Right lobe of liver (tissue), 6 donors: ENCODE measurements around the gene LCMT1. TPM values are rescaled to one million over a fixed set of nuclear protein-coding genes. Genes with fewer than 3 reads are reported as not detected.
A peak's percentile ranks its signal among the peaks of the same experiment; 100 is the strongest.
"Not testable (repeated sequence)": the region's sequence is repeated elsewhere in the genome, so short reads cannot be mapped to it uniquely, and the experiment has no call there.

Source experiments
- ATAC-seq, 4 donors: fragments of 200-7000 bp; cut with Tn5 transposase; one replicate each; pipeline ENCODE4 v1.9.1; 2020; ENCODE audit warnings: mild to moderate bottlenecking in 4 of 4, moderate library complexity in 4 of 4
- DNase-seq, 3 donors: peaks; one replicate each; pipeline ENCODE4 v3.0.0-alpha.2; 2020
- H3K27ac ChIP-seq, 3 donors: fragments of 200-600 bp; one replicate each; pipeline ENCODE4 v1.8.0; 2022
- H3K27me3 ChIP-seq, 2 donors: fragments of 200-600 bp; one replicate each; pipeline ENCODE4 v1.8.0; 2022
- H3K36me3 ChIP-seq, 4 donors: fragments of 200-600 bp; sonication (generic) in 1 of 4; one replicate each; pipeline versions ENCODE4 v1.5.1 to v1.8.0; 2017 to 2022; ENCODE audit warnings: control low read depth in 1 of 4
- H3K4me1 ChIP-seq, 4 donors: fragments of 200-600 bp; sonication (generic) in 1 of 4; one replicate each; pipeline versions ENCODE4 v1.5.1 to v1.8.0; 2017 to 2022; ENCODE audit warnings: control low read depth in 1 of 4
- H3K4me3 ChIP-seq, 3 donors: fragments of 200-600 bp; one replicate each; pipeline ENCODE4 v1.8.0; 2022
- H3K9me3 ChIP-seq, 4 donors: fragments of 200-600 bp; sonication (generic) in 1 of 4; one replicate each; pipeline versions ENCODE4 v1.5.1 to v1.8.0; 2017 to 2022; ENCODE audit warnings: control low read depth in 1 of 4
- CTCF ChIP-seq, 4 donors: fragments of 200-600 bp in 3 of 4; fragments of 450-650 bp in 1 of 4; IDR thresholded peaks; one replicate each; pipeline versions ENCODE4 v1.5.1 to v1.8.0; 2016 to 2022; ENCODE audit warnings: antibody characterized with exemption in 4 of 4, mild to moderate bottlenecking in 2 of 4
- POLR2A ChIP-seq: fragments of 450-650 bp; IDR thresholded peaks from one replicate; pipeline ENCODE4 v1.6.1; 2017; ENCODE audit warnings: antibody characterized with exemption, mild to moderate bottlenecking
- WGBS: methylation state at CpG from one replicate; pipeline ENCODE4 v1.1.6; 2018; ENCODE audit warnings: low coverage, low lambda C conversion rate; ENCODE audit not compliant: insufficient coverage; ENCODE audit errors: missing lambda C conversion rate; 5-methylcytosine and 5-hydroxymethylcytosine counted together
- intact Hi-C, 2 donors: fragments of 100-400 bp; cut with DNase I; formaldehyde crosslinking; loops; one replicate each; pipeline versions ENCODE4 v1.11.2 to v1.14.1; 2022
- total RNA-seq, 6 experiments: library from RNA; depleted of rRNA in 2 of 6; stranded (reverse); fragments of >200 nt in 2 of 6; fragmentation: NEBNext Ultra II Directional in 3 of 6; extraction: Animal tissue kit (Norgen Biotek cat#: 25700) in 3 of 6; gene quantifications; one replicate each; pipeline versions ENCODE4 v1.1.0 to v1.2.4, GENCODE V29; 2016 to 2023
- donor health status: DM: no; HTN: yes; CAD: no.
- donor health status: DM: no; HTN: no; CAD: no.
- donor health status: DM: no; HTN: no; CAD: no.
- donor health status: DM: no; HTN: yes; CAD: no.
- donor health status: DM: no; HTN: yes; CAD: no.

Gene LCMT1
- total RNA-seq, 6 experiments from 2014 or later = 6.2 to 12.0 (median 8.9) TPM

GRCh38 chr16:25177831-25178688, 66.5 kb downstream of the LCMT1 start:
- DNase-seq = peak in 2 of 3 donors; percentile 67 to 69
- H3K27ac ChIP-seq = peak overlapping the region in 2 of 3 donors; percentile 45 to 63

GRCh38 chr16:25181236-25181635, 69.7 kb downstream of the LCMT1 start:
- ATAC-seq, H3K9me3 ChIP-seq, H3K27me3 ChIP-seq, H3K27ac ChIP-seq, H3K4me3 ChIP-seq, H3K4me1 ChIP-seq, intact Hi-C loops, H3K36me3 ChIP-seq, DNase-seq: not testable (repeated sequence)
- 76% methylated on average over 6 of the region's 6 CpGs for WGBS

More at GRCh38 chr16:25177831-25178688, 66.5 kb downstream of the LCMT1 start:
- Histone ChIP-seq H3K27me3 (no peaks in the 10 kb centered on the region), H3K4me1 (no peaks in the 10 kb centered on the region), H3K4me3 (peak overlapping the region in 2 of 3 donors; percentile 1 to 4), H3K9me3 (no peaks in the 10 kb centered on the region), H3K36me3 (no peaks in the 10 kb centered on the region)
- intact Hi-C loops = no loop called here
- no peak for TF ChIP-seq POLR2A
- no peak for TF ChIP-seq CTCF (IDR thresholded peaks at IDR 0.05)
- 52% methylated on average over 12 of the region's 20 CpGs for WGBS
- ATAC-seq = peak; percentile 67 to 92 (median 88)

GRCh38 chr16:25184771-25185170, 73.2 kb downstream of the LCMT1 start:
- TF ChIP-seq CTCF (IDR thresholded peaks at IDR 0.05) (no peak), POLR2A (no peak)

DNA sequence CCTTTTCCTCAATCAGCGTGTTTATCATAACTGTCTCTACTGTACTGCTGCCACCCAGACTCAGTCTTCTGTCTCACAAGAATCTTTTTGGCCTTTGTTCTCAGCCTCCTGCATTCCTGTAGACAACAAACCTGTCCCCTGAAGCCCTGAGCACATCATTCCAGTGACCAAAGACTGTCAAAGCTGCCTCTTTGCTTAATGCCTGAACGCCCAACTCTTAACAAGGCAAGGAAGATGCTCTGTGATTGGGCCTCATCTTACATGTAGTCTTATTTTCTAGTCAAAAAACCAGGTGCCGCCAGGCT, 75.9 kb downstream of the LCMT1 start:
- Histone ChIP-seq H3K27me3 (no peaks in the 10 kb centered on the region), H3K36me3 (no peaks in the 10 kb centered on the region), H3K4me3 (no peak overlapping the region), H3K27ac (no peak overlapping the region), H3K9me3 (no peaks in the 10 kb centered on the region), H3K4me1 (no peaks in the 10 kb centered on the region)
- intact Hi-C loops = no loop called here
- ATAC-seq (no peak), DNase-seq (no peak)
- TF ChIP-seq CTCF (IDR thresholded peaks at IDR 0.05) = no peak
- no peak for TF ChIP-seq POLR2A
- WGBS = 87% methylated on average over 3 of the region's 3 CpGs

More at GRCh38 chr16:25184771-25185170, 73.2 kb downstream of the LCMT1 start:
- Histone ChIP-seq H3K9me3 (no peaks in the 10 kb centered on the region), H3K4me3 (no peak overlapping the region), H3K27ac (no peak overlapping the region), H3K36me3 (no peaks in the 10 kb centered on the region), H3K27me3 (no peaks in the 10 kb centered on the region), H3K4me1 (no peaks in the 10 kb centered on the region)
- DNase-seq = no peak
- intact Hi-C loops = no loop called here
- 52% methylated on average over 3 of the region's 3 CpGs for WGBS
- ATAC-seq = no peak

- intact Hi-C loops = no loop called here
- H3K27ac ChIP-seq = no peak overlapping the region
- H3K4me3 ChIP-seq = no peak overlapping the region
- 57% methylated on average over 6 of the region's 6 CpGs for whole genome bisulfite sequencing
- TF ChIP-seq POLR2A (no peak), CTCF (IDR thresholded peaks at IDR 0.05) (no peak)
- ATAC-seq (peak in 3 of 4 donors; percentile 22 to 85 (median 65)), DNase-seq (peak in 1 of 3 donors; percentile 24)
- no peaks in the 10 kb centered on the region for H3K4me1 ChIP-seq
- H3K9me3 ChIP-seq = no peaks in the 10 kb centered on the region
- H3K27me3 ChIP-seq = no peaks in the 10 kb centered on the region
- H3K36me3 ChIP-seq = no peaks in the 10 kb centered on the region
These were observed 77.8 kb downstream of the LCMT1 start for GRCh38 chr16:25189305-25189704.
